HPDE6-E6E7 (cell line): Measurements from ENCODE around the gene HNRNPUL1.
"Not testable (repeated sequence)": the region's sequence is repeated elsewhere in the genome, so short reads cannot be mapped to it uniquely, and the experiment has no call there.

Source experiments
- DNase-seq: peaks from one replicate; pipeline ENCODE4 v3.0.0; 2011; ENCODE audit warnings: missing footprints; ENCODE audit errors: extremely low spot score

Gene HNRNPUL1

DNA sequence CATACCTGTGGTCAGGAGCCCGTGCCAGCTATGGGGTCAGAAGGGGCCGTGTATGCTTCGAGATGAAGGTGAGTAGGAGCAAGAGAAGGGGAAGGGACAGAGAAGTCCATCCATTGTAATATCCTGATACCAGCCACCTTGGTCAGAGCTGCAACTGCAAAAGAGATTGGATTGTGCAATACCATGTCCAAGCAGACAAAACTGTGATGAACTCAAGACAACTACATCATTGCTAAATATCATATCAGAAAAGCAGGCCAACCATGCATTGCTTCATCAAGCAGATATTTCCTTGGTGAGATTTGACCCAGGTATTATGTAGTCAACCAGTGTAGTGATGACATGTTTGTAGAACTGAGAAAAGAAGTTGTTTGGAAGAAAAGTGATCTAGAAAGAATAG, 12.1 kb downstream of the HNRNPUL1 start:
- DNase-seq, result no peak

DNA sequence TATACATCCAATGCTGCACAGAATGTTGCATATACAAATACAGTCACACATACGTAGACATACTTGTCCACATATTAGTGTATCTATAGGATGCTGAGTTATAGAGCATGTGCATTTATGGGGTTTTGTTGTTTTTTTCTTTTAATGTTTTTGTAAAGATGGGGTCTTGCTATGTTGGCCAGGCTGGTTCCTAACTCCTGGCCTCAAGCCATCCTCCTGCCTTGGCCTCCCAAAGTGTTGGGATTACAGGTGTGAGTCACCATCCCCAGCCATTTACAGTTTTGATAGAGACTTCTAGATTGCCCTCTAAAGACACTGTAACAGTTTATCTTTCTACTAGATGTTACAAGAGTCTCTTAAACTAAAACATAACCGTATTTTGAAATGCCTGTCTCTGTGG, 14.3 kb downstream of the HNRNPUL1 start:
- no peak for DNase-seq

DNA sequence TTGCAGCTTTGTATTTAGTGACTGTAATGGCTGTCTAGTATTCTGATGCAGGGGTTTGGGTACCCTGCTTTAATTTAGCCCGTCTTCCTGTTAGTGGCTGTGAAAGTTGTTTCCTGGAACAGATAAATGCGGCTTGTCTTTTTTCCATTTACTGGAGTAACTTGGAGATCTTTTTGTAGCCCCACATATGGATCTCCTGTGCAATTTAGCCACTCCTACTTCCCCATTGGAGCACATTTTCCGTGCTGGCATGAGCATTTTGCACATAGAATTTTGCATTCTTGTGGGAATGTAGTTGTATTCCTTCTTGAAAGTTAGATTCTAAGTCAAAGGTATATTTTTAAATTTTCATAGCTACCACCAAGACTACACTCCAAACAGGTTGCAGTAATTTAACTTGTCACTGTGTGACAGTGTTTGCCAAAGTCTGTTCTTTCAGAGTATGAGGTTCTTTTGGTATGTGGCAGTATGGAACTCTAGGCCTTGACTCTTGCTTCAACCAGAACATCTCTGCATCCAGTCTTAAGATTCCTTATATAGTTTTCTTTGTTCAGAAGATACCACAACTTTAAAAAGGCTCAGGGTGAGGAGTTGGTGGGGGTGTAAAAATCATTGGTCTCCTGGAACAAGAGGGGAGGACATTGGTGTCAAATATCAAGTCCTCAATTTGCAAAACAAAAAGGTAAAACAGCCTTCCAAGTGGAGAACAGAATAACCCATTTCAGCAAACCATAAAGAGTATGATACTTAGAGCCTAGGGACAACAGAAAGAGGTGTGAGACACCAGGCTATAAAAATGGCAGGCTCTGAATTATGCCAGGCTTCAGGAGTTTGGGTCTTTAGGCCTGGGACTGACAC, 24.7 kb downstream of the HNRNPUL1 start:
- DNase-seq, result no peak

DNA sequence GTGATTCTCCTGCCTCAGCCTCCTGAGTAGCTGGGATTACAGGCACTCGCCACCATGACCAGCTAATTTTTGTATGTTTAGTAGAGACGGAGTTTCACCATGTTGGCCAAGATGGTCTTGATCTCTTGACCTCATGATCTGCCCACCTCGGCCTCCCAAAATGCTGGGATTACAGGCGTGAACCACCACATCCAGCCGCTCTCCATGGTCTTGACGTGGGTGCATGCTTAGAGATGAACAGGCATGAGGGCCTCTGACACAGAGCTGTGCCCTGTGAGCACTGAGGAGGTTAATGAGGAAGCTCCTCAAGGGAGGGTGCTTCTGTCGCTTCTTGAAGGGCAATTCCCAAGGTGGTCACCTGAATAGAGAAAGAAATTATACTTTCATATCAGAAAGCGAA, 25.6 kb downstream of the HNRNPUL1 start:
- DNase-seq, result not testable (repeated sequence)

DNA sequence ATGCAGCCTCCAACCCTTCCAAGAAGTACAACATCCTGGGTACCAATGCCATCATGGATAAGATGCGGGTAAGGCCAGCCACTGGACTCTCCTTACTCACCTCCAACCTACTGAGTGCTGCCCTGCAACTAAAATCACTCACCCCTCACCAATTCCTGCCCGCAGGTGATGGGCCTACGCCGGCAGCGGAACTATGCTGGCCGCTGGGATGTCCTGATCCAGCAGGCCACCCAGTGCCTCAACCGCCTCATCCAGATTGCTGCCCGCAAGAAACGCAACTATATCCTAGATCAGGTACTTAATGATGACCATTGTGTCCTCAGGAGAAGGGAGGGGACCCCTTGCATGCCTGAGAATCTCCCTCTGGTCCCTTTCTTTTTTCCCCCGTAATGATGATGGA, 30.2 kb downstream of the HNRNPUL1 start:
- DNase-seq, result no peak

DNA sequence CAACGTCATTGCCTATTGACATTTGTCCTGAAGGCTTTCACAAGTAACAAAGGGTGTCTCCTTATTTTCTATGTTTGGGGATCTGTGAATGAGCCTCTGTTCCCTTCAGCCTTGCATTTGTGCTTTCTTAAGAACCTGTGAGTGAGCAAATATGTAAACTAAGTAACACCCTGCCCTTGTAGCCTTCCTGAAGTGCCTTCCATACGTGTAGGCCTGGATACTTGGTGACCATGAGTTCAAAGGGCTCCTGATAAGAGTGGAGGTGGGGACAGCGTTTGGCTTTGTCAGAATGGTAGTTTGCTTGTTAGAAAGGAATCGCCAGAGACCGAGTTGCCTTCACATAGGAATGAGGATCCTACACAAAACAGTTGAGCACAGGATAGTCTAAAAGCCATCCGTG, 31.3 kb downstream of the HNRNPUL1 start:
- no peak for DNase-seq

DNA sequence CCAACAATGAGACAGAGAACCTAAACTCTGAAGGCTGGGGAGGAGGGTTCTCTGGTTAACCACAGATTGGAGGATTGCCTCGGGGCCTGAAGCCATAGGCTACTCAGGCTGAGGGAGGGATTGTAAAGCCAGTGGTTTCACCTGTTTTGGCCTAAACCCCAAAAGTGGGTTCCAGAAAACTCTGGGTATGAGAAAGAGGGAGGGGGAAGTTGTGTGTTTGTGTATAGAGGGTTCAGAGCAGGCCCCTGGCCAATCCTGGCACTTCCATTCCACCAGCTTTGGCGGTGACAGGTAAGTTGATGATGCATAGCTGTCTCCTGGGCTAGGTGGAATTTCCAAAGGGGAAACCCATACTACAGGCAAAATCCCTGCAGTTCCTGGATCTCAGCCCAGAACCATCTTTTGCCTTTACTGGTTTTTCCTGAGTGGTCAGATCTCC, 32.3 kb downstream of the HNRNPUL1 start:
- DNase-seq, result no peak

DNA sequence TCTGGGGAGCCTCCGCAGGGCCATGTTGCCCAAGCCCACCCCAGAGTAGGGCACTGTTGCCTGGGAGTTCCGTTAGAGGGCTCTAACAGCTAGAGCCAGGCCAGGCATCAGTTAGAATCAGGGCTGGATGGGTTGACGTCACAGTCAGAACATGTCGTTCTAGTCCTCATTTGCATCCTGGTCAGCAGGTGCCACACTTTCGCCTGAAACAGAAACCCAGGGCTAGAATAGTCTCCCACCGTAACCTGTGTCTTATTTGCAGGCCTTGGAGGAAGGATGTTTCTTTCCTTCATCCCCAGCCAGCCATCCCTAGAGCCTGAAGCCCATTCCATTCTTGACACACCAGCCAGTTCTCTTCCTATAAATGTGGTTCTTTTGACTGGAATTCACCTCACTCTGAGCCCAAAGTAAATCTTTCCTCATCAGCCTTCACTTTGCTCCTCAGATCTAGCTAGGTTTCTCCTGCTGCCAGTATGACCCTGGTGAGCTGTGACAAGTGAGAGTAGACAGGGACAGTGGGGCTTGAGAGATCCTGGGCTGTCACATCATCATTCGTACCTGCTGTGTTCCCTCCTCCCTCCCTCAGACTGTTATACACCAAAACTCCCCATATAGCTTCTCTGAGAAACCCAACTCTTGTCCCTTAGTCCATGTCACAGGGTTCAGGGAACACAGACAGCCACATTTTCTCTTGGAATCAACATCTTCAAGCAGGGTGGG, 33.6 kb downstream of the HNRNPUL1 start:
- DNase-seq, result no peak

DNA sequence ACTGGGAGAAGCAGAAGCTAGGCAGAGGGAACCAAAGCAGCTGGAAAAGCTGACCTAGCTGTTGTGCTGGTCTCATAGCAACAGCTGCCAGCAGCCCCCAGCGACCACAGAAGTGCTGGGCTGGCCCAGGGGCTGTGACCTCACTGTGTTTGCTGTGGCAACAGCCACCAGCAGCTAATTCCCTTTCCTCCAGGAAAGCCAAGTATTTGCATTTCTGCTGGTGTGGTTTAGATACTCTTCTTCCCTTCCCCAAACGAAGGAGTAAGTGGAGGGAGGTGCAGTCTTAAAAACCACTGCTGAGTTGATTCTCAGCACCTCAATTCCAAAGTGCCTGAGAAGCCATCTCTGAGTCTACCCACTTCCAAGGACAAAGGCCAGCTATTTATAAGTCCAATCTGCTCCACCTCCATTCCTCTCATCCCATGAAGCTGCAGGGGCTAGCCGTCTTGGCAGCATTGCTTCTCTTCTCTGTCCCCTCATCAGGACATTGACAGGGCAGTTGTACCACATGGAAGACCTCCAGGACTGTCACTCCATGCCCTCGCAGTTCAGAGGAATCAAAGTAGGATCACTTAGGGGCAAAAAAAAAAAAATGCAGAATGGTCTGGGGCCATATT, 34.3 kb downstream of the HNRNPUL1 start:
- no peak for DNase-seq

DNA sequence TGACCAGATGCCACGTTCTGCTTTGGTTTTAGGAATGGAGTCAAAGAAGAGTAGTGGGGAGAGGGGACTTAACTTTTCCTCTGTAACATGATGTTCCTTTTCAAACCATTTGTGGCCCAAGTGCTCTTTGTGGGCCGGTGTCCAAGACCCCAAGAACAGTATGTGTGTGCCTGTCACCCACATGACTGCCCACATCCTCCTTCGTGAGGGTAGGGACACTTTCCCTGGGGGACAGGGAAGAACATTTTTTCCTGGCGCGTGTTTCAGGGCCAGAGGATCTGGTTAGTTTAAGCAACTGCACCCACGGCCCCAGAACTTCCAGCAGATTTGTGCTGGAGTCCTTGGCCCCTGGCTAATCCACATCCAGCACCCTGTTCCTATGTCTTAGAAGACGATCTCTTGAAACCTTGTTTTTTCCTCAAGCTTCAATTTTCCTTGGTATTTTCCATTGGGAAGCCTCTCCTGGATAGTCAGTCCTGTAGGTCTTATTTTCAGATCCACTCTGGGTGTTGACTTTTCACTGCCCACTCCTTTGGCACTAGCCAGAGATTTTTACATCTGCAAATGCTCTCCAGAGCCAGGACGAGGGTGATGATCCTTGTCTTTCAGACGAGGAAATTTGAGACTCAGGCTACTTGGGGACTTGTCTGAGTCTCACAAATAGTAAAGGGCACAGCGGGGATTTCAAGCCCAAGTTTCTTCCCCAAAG, 35.0 kb downstream of the HNRNPUL1 start:
- DNase-seq, result no peak

DNA sequence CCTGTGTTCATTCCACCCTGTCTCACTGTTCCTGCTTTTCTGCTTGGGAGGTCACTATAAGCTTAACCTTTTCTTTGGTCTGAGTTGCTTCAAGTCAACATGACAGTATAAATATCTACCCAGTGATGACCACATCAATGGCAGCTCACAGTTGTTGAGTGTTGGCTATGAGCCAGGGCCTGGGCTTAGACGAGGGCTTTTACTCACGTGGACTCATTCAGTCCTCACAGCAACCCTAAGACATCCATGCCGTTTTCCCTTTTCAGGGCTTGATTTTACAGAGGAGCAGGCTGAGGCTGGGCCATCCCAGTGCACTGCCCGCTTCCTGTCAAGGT, 35.5 kb downstream of the HNRNPUL1 start:
- DNase-seq, result no peak

DNA sequence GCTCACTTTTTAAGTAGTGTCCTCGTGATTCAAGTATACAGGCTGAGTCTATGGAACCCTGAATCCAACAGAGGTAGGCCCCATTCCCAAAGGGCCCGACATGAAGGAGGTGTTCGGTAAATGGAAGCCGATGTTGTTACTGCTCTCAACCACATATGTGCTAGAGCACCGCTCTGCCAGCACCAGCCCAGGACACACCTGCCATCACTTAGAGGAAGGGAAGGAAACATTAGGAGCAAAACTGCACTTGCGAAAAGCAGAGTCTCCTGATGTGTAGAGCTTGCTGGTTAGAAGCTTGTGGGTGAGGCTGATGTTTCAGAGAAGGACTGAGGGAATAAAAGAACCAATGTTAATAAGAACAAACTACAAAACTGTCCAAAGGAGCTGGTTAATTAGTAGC, 36.4 kb downstream of the HNRNPUL1 start:
- DNase-seq, result no peak

DNA sequence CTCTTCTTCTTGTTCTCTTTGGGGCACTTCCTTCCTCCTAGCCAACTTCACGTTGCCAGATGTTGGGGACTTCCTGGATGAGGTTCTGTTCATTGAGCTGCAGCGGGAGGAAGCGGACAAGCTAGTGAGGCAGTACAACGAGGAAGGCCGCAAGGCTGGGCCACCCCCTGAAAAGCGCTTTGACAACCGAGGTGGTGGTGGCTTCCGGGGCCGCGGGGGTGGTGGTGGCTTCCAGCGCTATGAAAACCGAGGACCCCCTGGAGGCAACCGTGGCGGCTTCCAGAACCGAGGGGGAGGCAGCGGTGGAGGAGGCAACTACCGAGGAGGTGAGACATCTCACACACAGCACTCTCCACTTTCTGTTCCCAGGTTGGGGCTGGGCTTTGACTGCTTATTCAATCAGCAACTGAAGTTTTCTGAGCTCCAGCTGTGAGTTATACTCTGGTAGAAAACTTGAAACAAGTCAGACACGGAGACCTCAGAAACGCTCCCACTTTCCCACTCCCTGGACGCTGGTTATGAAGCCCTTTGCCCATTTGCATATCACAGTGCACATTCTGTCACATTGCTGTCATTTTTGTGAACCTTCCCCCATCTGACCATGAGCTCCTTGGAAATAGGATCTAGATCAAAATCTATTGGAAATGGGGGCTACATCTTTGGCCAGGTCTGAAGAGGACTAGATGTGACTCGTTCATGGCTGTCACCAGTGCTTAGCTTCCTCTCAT, 38.6 kb downstream of the HNRNPUL1 start:
- no peak for DNase-seq

DNA sequence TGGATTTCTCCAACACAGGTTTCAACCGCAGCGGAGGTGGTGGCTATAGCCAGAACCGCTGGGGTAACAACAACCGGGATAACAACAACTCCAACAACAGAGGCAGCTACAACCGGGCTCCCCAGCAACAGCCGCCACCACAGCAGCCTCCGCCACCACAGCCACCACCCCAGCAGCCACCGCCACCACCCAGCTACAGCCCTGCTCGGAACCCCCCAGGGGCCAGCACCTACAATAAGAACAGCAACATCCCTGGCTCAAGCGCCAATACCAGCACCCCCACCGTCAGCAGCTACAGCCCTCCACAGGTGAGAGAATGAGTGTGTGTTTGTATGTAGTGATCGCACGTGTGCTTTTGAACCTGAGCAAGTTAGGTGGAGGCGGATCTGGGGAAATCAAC, 39.8 kb downstream of the HNRNPUL1 start:
- DNase-seq, result no peak

DNA sequence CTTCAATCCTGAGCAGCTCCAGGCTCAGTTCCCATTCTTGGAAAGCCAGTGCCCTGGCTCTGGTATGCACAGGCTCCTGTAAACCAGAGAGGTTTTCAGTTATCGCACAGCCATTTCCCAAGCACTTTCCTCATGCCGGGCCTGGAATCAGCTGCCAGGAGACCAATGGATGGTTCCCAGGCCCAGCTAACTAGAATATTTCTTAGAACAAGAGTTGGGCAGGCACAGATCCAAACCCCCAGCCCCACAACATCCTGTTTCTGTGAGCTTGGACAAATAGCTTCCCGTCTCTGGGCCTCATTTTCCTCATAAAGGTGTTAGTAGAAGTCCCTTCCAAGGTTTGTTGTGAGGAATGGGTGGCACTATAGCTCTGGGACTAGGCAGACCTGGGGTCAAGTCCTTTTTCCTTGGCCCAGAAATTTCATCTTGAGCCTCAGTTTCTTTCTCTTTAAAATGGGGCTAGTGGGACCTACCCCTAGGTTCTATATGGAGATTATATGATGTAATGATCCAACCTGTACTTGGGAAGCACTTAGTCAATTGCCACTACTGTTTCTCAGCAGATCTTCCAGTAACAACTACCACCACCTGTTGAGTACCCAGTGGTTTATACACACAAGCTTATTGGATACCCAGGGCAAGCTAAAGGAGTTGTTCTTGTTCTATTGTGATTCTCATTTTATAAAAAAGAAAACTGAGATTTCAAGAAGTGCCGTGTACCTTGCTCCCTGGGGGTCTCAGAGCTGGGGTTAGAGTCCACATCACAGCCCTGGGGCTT, 40.7 kb downstream of the HNRNPUL1 start:
- no peak for DNase-seq

DNA sequence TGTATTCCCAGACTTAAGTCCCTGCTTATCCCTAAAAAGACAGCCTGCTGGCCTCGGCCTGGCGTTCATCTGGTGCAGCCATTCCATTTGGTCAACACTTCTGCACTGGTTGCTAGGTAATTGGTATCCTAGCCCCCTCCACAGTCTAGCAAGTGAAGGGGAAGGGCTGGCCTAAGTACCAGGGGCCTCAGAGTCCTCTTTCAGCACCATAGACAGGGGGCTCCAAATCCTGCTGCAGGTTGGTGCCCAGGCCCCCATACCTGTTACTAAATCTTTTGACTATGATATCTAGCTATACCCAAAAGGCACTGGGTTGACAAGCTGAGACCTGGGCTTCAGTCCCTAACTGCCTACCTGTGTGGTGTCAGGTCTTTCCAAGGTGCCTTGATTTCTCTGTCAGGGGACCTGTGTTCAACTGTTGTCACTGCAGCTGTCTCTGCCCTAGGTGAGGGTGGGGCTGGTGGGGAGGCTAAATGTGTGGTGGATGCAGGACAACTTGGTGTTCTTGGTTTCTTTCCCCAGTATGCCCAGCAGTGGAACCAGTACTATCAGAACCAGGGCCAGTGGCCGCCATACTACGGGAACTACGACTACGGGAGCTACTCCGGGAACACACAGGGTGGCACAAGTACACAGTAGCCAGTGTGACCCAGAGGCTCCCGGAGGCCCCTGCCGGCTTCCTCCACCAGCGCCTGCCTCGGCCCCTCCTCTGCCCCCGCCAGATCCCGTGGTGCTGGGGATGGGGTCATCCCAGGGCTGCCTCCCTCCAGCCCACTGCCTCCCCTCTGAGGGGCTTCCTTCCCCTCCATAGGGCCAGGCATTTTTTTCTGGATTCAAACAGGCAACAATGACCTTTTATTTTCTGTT, 42.0 kb downstream of the HNRNPUL1 start:
- no peak for DNase-seq

DNA sequence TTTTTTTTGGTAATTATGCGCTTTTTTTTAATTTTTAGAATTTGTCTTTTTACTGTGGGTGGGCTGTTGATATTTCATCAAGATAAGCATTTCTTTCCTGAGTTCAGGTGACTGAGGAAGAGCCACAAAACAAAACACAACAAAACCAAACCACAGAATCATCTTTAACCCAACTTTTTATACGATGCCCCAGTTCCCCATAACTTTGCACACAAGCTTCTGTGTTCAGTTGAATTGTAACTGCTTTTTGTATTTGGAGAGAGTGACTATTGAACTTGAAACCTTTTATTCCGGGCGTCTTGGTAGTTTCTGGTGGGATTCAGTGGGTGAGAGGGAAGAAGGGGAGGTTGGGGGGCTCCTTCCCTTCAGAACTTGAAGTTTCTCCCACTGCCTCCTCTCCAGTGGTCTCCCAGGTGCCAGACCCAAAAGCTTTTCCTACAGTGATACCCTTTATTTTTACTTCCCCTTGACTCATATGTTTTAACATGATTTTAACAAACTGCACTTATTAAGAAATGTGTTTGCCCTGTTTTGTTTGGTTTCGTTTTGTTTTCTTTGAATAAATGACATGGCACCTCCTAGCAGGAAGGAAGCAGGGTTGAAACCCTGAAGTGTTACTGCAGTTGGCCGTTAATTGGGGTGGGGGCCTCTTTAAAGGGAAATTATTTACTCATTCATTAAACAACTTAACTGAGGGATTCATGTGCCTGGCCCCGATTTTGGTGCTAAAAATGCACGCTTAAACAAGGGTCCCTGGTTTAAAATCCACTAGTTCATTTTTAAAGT, 43.1 kb downstream of the HNRNPUL1 start:
- no peak for DNase-seq

DNA sequence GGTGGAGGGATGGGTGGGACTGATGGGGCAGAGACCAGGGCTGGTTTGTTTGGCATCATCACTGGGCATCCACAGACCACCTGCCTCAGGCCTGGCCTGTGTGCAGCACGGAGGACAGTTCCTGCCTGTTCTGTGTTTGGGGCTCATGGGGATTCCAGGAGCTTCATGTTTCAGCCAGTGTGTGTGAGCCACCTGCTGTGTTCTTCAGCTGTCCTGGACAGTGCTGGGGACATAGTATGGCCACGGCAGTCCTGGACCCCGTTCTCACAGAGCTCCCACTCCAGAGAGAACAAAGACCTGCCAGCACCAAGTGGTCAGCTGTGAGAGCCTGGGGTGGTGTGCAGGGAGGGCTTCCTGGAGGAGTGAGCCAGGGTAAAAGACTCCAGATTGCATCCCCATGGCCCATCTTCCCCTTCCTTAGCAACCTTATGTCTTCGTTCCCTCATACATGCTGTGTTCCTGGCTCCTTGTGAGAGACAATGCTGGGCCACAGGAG, 43.8 kb downstream of the HNRNPUL1 start:
- no peak for DNase-seq
